HG02840 (cell line): Measurements from ENCODE around the gene MRPS33.
"Not testable (repeated sequence)": the region's sequence is repeated elsewhere in the genome, so short reads cannot be mapped to it uniquely, and the experiment has no call there.

Experiments
- ATAC-seq: cut with Tn5 transposase; IDR thresholded peaks from one replicate; pipeline ENCODE4 v1.9.1; 2021; ENCODE audit warnings: mild to moderate bottlenecking, moderate library complexity, moderate number of reproducible peaks; ENCODE audit not compliant: unreplicated experiment, low FRiP score

MRPS33 gene

GRCh38 chr7:140956997-140957396, 57.8 kb downstream of the MRPS33 start:
- ATAC-seq = not testable (repeated sequence)
